Kasumi-1 (cell line): ENCODE measurements around the gene RELCH.

ENCODE experiments used
- DNase-seq, 2 experiments: peaks; one replicate each; lab custom pipeline; 2025; lab: John Stamatoyannopoulos, UW

RELCH gene

GRCh38 chr18:62262061-62262460, 75.0 kb downstream of the RELCH start:
- DNase-seq: no peak

GRCh38 chr18:62264984-62265383, 77.9 kb downstream of the RELCH start:
- DNase-seq: peak; percentile 89 to 94

DNA sequence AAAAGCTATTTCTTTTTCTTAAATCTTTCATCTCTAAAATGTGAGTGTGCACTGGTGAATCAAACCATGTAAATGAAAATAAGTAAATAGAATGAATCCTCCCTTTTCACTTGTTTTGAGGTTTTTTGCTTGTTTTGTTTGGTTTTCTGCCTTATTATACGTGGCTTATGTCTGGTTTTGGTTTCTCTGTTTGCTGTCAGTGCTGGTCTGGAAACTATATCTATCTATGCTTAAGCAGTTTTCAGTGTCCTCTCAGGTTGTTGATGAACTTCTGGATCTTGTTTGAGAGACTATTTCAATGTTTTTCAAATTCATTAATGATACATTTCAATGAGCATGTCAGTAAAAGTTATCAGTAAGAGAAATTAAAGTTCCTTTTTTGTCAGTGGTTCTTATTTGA, 90.0 kb downstream of the RELCH start:
- DNase-seq: no peak

GRCh38 chr18:62279561-62279960, 92.5 kb downstream of the RELCH start:
- no peak for DNase-seq

- no peak for DNase-seq
Observed at GRCh38 chr18:62280058-62280457, 93.0 kb downstream of the RELCH start.

DNA sequence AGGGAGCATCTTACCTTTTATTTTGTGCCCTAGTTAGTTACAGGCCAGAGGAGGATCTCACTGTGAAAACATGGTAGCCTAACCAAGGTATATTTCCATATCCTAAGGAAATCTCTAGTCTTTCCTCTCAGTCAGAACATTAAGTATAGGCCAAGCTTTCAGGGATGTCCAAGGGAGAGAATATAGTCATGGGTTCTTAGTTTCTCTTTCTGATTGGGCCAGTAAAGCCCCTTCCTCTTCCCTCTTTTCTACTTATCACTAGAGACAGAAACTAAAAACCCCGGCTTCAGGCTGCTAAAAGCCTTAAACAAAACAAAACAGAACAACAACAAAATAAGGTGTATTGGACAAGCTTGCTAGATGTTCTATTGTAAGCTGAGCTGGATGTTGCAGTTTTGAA, 93.7 kb downstream of the RELCH start:
- DNase-seq: no peak

DNA sequence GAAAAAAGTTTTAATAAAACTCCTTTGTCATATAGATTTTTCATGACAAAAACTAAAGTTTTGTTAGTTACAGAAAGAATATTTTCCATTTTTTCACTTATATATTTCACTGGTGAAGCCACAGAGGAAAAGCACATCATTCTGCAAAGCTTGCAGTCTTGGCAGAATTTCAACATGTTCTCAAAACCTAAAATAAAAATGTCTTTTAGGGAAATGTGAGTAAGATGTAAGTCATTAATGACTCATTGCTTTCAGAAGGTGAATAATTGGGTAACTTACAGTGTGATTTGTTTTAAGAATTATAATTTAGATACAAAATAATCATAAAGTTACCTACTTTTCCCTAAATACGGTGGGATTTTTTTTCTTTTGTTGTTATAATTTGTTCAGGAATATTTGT, 94.6 kb downstream of the RELCH start:
- DNase-seq: peak; percentile 12

- no peak for DNase-seq
Observed at GRCh38 chr18:62282188-62282629, 95.2 kb downstream of the RELCH start.

- no peak for DNase-seq
Observed at GRCh38 chr18:62284637-62285036, 97.6 kb downstream of the RELCH start.

DNA sequence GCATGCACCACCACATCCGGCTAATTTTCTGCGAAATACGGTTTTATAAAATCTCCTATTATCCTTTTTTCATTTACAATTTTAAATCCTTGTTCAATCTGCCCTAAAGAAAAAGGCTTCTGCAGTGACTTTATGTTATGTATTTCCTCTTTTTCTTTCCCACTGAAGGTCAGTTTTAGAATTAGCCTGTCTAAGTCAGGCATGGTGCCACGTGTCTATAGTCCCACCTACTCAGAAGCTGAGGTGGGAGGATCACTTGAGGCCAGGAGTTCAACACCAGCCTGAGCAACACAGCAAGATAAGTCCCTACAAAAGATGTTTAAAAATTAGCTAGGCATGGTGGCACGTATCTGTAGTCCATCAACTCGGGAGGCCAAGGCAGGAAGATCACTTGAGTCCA, 98.2 kb downstream of the RELCH start:
- DNase-seq: peak; percentile 4 to 10

GRCh38 chr18:62287781-62288664, 101.0 kb downstream of the RELCH start:
- no peak for DNase-seq

DNA sequence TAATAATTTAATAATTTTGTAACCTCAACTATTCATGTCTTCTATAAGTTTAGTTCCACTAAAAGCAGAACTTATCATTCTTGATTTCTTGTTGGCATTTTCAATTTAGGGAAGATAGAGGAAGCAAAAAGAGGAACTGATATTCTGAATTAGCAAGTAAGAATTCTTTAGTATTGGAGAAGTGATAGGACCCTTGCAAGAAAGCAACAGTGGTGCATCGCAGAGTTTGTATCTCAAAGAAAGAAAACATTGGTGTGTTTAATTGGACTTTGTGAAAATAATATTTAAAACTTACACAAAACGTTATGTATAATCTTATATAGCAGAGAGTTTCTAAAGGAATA, 101.6 kb downstream of the RELCH start:
- peak; percentile 91 to 96 for DNase-seq

DNA sequence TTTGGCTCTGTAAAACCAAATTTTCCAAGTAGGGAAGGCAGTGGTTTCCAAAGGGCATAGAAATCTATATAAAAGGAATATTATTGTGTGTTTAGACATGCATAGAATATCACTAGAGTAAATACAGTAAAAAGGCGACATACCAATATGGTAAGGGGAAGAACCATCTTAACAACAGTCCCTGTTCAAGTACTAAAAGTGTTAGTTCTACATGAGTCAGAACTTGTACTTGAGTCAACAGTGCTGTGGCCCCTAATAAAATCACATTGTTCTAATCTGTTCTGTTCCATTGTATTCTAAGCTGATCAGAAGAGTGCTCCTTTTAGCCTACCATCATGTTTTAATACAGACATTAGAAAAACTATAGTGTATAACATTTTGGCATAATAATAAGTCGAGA, 102.0 kb downstream of the RELCH start:
- DNase-seq: no peak

- peak in 1 of 2 experiments; percentile 12 for DNase-seq
Observed at GRCh38 chr18:62294073-62294472, 107.0 kb downstream of the RELCH start.

DNA sequence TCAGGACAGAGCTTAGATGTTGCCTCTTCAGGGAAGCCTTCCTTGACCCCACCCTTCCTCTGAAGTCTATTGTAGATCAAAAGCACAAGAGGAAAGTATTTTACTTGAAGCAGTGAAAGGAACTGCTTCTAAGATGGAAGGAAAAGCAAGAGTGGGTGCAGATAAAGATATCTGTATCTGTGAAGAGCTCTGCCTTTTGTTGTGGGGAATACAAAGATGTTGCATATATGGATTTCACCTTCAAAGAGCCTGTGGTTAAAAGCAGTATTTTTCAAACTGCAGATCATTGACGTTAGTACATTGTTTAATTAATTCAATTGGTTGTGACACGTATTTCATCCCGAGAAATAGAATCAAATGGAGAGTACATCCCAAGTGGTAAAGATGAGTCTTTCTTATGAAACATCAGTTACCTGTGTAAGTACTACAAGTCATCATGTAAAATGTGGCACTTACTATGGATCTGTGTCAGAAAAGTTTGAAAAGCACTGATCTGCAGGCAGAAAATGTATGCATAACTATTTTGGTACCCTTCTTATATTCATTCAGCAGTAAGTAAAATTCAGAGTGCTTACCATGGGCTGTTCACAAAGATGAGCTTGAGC, 113.4 kb downstream of the RELCH start:
- DNase-seq: no peak

GRCh38 chr18:62301322-62301721, 114.3 kb downstream of the RELCH start:
- no peak for DNase-seq

DNA sequence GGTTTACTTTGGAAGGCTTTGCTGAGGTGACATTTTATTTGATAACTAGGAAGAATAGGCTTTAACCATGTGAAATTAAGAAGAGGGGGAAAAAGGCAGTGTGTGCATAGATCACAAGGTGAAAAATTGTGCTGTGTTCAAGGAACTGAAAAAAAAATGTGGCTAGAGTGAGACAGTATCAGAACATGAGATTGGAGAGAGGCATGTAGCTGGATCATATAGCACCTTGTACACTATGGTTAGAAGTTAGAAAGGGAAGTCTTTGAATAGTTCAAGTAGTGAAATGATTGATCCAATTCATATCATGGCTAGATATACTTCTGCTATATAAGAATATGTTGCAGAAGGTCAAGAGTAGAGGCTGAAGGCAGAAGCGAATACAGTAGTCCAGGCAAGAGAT, 125.8 kb downstream of the RELCH start:
- no peak for DNase-seq

DNA sequence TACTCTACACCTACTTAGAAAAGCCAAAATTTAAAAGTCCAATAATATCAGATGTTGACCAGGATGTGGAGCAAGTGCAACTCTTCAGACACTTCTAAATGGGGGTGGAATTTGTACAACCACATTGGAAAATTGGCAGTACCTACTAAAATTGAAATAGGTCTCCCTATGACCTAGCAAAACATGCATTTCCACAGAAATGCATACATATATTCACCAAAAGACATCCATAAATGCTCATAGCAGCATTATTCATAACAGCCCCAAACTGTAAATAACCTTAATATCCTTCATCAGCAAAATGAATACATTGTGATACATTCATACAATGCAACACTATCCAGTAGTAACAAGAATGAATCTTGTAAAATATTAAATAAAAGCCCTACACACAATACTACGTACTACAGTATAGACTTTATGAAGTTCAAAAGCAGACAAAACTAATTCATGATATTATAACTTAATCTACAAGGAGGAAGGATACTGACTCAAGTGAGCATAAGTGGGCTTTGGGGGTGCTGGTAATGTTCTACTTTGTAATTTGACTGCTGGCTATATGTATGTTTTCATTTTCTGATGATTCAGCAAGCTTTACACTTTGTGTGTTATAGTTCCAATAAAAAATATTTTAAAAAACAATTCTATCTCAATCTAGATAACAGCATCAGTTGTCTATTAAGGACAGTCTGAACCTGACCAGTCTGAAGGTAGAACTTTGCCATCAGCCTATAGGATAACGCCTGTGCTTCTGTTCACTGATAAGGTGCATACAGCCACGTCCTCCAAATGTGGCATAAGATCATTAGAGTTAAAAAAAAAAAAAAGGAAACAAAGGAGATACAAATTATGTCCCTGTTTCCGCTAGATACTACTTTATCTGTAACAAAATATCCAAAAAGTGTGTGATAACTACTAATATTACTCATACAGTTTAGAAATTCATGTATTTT, 131.4 kb downstream of the RELCH start:
- no peak for DNase-seq

GRCh38 chr18:62321201-62321600, 134.1 kb downstream of the RELCH start:
- DNase-seq: no peak

GRCh38 chr18:62323483-62324180, 136.6 kb downstream of the RELCH start:
- no peak for DNase-seq

GRCh38 chr18:62324181-62324828, 137.2 kb downstream of the RELCH start:
- DNase-seq: peak; percentile 20 to 66
